SU-DHL-6 (cell line): ENCODE results near the gene SLC16A7.

Experiments
- CTCF ChIP-seq: fragments of 200-600 bp; sonication (generic); IDR thresholded peaks from one replicate; pipeline ENCODE4 v1.5.1; 2017; ENCODE audit warnings: antibody characterized with exemption, mild to moderate bottlenecking, low read length, moderate library complexity; ENCODE audit not compliant: insufficient read depth, poor library complexity, severe bottlenecking
- EZH2phosphoT487 ChIP-seq: fragments of 200-600 bp; sonication (generic), shearing (Covaris generic); conservative IDR thresholded peaks from 2 replicates; pipeline ENCODE4 v1.6.1; 2018; ENCODE audit warnings: mild to moderate bottlenecking, antibody characterized with exemption, low read length, moderate library complexity, mixed read lengths

- TF ChIP-seq CTCF (no peak), EZH2phosphoT487 (no peak)
Measured at GRCh38 chr12:59677857-59678256, 82.0 kb downstream of the SLC16A7 start.
